HG03108 (cell line): ENCODE results near the gene DIAPH2.

Experiments
- ATAC-seq: cut with Tn5 transposase; IDR thresholded peaks from one replicate; pipeline ENCODE4 v1.9.1; 2021; ENCODE audit warnings: moderate library complexity; ENCODE audit not compliant: unreplicated experiment

Gene DIAPH2

GRCh38 chrX:97267396-97268181 is 582.9 kb downstream of the DIAPH2 start:
- ATAC-seq, result no peak

GRCh38 chrX:97268182-97268680 is 583.6 kb downstream of the DIAPH2 start:
- ATAC-seq, result no peak

DNA sequence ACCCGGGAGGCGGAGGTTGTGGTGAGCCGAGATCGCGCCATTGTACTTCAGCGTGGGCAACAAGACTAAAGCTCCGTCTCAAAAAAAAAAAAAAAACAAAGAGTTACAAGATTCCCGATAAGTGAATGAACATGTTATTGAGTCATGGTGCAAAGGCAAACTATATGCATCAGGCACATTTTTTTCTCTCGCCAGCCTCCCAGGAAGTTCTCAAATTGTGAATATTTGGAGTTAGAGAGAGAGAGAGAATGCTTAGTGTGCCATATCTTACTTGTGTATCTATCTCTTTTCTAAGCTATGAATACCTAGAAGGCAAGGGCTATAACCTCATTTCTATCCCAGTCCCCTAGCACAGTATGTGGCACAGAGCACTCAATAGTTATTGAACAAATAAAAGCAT is 599.9 kb downstream of the DIAPH2 start:
- ATAC-seq, result no peak

DNA sequence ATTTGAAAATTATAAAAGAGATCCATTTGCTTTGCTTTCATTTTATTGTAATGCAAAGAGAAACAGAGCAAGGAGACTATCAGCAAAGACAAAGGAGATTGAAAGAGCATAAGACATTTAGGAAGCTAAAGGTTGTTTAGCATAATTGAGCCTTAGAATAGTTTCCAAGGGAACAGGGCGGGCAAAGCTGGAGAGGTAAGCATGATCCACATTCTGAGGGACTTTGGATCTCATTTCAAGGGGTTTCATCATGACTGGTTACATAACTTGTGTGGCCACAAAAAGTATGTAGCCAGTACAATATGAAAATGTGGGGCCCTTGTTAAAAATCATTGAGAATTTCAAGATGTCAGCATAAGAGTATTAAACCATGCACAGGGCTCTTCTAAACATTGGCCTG is 605.6 kb downstream of the DIAPH2 start:
- no peak for ATAC-seq

GRCh38 chrX:97294041-97294440 is 609.4 kb downstream of the DIAPH2 start:
- no peak for ATAC-seq

GRCh38 chrX:97295954-97296353 is 611.3 kb downstream of the DIAPH2 start:
- ATAC-seq, result no peak

DNA sequence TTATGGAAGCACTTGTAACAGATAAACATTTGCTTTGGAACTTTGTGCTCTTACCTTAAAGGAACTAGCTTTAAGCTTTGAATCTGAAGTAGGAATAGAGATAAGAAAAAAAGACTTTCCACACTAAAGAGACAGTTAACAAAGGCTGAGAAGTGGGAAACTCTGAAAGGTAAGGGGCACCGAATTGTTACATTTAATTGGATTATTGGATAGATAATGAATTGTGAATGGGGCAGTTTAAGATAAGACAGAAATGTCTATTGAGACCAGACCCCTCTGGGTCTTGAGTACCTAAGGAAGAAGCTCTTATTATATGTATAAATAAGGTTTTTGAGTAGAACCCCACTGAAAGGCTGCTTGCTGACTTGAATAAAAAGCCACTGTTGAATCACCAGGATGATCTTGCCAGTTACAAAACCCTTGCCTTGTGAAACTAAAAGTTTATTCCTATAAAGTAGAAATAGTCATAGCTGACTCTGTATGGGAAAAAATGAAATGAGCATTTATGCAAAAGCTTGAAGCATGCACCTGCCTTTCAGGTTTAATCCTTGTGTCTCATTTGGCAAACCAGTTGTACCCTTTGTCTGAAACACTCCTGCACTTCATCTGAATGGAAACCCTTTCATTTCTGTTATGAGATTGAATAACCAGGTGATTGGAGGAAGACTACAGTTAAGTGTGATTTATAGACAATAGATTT is 622.3 kb downstream of the DIAPH2 start:
- ATAC-seq, result no peak

DNA sequence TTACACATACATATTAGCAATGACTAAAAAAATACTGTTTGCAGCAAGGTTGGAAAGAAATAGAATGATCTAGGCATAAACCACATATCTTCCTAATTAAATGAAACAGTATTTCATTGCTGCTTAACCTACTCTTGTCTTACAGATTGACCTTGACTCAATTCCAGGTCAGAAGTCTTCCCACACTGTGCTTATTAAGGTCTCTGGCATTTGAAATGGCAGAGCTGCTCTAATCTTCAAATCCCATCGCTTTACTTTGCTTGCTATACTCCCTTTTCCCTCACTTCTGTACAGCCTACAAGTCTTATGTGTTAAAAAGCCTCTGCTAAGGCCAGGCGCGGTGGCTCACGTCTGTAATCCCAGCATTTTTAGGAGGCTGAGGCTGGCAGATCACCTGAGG is 623.5 kb downstream of the DIAPH2 start:
- ATAC-seq, result no peak

DNA sequence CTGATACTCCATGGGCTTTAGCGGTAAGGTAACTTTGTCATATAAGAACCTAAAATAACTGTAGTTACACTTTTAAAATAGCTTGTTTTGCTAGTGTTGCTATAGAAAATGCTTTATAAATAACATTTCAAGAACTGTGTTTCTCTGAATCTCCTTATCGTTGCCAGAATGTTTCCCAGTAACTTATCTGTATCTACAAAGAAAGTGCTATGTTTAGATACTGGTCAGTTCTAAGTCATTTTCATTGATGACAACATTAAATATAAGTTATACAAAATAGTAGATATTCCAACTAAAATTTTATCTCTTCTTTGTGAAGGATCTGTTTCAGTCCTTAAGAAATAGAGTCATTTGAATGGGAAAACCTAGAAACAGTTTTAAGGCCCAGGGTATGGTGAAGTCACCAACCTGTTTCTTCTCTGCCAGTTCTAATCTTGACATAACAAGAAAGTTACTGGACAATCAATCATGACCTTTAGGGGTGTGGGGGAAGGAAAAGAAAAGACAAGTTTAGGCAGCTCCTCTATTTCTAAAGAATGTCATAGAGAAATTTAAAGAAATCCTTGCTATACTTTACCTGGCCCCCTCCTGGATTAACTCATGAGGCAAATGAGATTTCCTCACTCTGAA is 625.0 kb downstream of the DIAPH2 start:
- no peak for ATAC-seq

- ATAC-seq, result no peak
These were observed 625.7 kb downstream of the DIAPH2 start for GRCh38 chrX:97310373-97310772.

- no peak for ATAC-seq
These were observed 626.6 kb downstream of the DIAPH2 start for GRCh38 chrX:97311066-97311778.

GRCh38 chrX:97314345-97314744 is 629.7 kb downstream of the DIAPH2 start:
- no peak for ATAC-seq

GRCh38 chrX:97315939-97316338 is 631.3 kb downstream of the DIAPH2 start:
- ATAC-seq, result no peak

DNA sequence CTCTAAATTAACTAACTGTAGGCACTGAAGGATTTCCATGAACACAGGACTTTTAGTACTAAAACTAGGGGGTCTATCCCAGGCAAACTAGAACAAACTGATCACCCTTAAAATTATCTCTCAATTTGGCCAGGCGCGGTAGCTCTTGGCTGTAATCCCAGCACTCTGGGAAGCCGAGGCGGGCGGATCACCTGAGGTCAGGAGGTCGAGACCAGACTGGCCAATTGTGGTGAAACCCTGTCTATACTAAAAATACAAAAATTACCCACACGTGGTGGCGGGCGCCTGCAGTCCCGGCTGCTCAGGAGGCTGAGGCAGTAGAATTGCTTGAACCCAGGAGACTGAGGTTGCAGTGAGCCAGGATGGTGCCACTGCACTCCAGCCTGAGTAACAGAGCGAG is 635.7 kb downstream of the DIAPH2 start:
- no peak for ATAC-seq

GRCh38 chrX:97322401-97322800 is 637.8 kb downstream of the DIAPH2 start:
- no peak for ATAC-seq

DNA sequence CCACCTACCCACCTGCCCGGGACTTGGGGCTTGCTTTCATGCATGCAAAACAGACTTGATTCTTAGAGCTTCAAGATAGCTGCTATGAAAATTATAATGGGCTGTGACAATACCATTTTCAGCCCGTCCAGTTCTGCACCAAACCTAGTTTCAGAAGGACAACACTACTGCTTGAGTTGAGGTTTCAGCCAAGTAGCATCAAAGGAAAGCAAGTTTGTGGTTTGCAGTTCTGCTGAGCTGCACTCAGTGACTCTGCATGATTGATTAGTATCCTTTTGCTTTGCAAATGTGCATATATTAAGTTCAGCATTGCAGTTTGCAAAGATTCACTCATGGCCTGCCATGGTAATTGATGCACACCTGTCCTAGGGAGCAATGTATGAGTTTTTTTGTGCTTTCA is 641.8 kb downstream of the DIAPH2 start:
- peak; percentile 90 for ATAC-seq

GRCh38 chrX:97328853-97329390 is 644.3 kb downstream of the DIAPH2 start:
- no peak for ATAC-seq

DNA sequence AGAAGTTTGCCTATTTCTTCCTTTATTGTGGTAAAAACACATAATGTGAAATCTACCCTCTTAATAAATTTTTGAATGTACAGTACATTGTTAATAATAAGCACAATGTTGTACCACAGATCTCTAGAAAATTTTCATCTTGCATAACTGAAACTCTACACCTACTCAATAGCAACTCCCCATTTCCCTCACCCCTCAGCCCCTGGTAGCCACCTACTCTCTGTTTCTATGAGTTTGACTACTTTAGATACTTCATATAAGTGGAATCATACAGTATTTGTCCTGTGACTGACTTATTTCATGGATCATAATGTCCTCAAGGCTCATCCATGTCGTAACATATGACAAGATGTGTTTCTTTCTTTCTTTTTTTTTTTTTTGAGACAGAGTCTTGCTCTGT is 645.5 kb downstream of the DIAPH2 start:
- no peak for ATAC-seq

GRCh38 chrX:97332963-97333362 is 648.3 kb downstream of the DIAPH2 start:
- no peak for ATAC-seq

- no peak for ATAC-seq
These were observed 650.2 kb downstream of the DIAPH2 start for GRCh38 chrX:97334850-97335249.

DNA sequence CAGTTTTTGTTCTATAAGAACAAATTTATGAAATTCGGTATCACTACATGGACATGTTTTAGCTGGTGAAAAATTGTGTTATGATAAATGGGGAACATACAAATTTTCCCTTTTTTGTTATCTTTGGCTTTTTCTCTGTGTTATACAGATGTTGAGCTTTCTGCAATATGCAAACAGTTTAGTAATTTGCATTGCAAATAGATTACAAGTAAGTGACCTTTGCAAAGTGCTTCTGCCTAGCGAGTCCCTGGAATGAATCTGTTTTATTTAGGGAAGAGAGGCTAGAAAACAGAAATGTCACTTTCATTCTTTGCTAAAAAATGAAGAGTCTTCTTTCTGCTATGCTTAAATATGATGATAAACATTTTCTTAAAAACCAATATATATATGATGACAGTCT is 660.1 kb downstream of the DIAPH2 start:
- ATAC-seq, result no peak
